NCI-H510A (cell line): ENCODE results near the gene TNNI3.
"Not testable (repeated sequence)": the region's sequence is repeated elsewhere in the genome, so short reads cannot be mapped to it uniquely, and the experiment has no call there.

Source experiments
- DNase-seq: peaks from one replicate; lab custom pipeline; 2025; lab: John Stamatoyannopoulos, UW

The TNNI3 gene

GRCh38 chr19:55113570-55114039, 43.9 kb downstream of the TNNI3 start:
- no peak for DNase-seq

DNA sequence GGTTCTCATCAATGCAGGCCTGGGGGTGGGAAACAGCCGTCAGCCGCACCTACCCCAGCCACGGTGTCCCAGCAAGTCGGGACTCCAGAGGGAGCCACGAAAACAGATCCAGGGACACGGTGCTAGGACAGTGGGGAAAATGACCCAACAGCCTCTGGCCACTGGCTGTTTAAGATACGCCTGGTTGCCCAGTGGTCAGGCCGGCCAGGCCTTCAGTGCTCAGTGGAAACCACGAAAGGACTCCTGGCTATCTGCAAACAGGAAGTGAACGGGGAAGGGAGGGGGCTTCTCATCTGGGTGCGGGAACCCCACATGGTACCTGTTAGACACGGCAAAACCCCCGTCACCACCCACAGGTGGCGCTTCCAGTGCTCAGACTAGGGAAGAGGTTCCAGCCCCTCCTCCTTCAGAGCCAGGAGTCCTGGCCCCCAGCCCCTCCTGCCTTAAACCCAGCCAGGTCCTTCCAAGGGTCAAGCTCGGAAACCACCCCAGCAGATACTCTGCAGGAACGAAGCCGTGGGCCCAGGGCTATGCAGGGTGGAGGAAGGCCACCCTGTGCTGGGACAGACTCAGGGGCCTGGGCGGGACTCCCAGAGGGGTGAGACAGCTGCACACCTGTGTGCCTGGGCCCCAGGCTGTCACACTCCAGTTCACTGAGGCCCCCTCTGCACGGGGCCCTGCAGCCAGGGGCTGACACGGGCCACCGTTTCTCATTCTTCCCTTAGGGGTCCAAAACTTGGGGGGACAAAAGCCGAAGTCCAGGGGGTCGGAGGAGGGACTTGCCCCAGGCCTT, 44.6 kb downstream of the TNNI3 start:
- DNase-seq: no peak

GRCh38 chr19:55112246-55112776, 45.2 kb downstream of the TNNI3 start:
- no peak for DNase-seq

DNA sequence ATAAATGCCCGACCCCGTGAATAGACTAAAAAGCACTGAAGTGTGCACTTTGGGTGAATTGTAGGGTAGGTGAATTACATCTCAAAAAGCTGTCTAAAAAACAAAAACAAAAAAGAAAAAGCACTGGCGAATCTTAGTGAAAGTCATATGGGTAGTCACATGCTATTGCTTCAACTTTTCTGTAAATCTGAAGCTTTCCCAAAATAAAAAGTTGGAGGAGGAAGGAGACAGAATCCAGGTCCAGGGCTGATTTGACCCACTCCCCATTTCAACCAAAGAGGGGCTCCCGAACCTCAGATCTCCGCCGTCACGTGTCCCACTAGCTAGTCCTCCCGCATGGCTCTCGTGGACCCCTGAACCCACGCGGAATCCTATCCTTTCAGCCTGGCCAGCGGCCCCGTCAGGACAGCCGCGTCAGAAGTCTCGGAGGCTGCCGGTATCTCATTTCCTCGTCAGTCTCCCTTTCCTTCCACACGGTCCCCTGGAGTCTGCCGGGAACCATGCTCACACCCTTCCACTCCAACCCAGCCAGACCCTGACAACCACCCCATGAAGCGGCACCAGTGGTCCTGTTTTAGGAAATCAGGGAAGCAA, 46.2 kb downstream of the TNNI3 start:
- DNase-seq: no peak

DNA sequence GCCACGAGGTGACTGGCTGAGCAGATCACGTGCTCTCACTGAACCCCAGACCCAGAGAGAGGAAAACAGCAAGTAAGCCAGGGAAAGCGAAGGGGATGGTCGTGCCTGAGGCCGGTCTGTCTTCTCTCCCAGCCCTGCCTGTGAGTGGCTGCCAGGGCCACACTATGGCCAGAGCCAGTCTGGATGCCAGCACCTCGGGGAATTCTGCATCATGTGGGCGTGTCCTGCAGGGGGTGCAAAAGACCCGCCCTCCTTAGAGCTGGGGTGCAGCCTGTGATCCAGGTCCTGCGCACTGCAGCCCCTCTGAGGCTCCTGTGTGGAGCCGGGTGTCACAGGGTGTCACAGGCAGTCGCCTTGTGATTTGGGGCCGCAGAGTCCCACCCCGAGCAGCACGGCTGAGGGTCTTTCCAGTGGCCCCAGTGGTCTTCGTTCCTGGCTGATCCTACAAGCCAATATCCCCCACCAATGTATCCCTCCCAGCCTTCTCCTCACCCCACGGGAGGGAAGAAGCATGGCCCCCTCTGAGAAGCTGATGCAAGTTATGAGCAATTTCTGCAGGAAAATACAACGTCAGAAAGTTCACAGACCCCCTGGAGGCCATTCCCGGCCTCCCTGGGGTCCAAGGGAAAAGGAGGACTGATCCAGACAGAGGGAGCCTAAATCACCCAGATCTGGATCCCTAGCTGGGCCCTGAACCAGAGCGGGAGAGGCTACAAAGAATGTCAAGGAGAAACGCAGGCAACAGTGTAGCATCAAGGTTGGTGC, 47.8 kb downstream of the TNNI3 start:
- DNase-seq: no peak

DNA sequence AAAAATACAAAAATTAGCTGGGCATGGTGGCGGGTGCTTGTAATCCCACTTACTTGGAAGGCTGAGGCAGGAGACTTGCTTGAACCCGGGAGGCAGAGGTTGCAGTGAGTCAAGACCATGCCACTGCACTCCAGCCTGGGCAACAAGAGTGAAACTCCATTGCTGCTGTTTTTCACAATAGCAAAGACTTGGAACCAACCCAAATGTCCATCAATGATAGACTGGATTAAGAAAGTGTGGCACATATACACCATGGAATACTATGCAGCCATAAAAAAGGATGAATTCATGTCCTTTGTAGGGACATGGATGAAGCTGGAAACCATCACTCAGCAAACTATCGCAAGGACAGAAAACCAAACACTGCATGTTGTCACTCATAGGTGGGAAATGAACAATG, 50.3 kb downstream of the TNNI3 start:
- not testable (repeated sequence) for DNase-seq

- no peak for DNase-seq
Observed at GRCh38 chr19:55106591-55106990, 50.9 kb downstream of the TNNI3 start.

DNA sequence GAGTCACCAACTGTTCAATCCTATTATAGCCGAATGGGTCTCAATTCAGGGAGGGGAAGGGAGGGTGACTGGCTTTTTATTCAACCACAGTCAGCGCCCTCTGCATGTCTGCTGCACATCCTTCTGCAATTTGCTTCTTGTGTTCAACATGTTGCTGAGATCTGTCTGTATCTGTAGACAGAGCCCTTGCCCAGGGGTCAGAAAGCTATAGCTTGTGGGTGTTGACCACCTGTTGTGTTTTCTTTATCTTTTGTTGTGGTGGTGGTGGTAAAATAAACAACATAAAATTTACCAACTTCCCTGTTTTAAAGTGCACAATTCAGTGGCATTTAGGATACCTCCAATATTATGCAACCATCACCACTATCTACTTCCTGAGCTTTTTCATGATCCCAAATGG, 52.3 kb downstream of the TNNI3 start:
- DNase-seq: no peak

DNA sequence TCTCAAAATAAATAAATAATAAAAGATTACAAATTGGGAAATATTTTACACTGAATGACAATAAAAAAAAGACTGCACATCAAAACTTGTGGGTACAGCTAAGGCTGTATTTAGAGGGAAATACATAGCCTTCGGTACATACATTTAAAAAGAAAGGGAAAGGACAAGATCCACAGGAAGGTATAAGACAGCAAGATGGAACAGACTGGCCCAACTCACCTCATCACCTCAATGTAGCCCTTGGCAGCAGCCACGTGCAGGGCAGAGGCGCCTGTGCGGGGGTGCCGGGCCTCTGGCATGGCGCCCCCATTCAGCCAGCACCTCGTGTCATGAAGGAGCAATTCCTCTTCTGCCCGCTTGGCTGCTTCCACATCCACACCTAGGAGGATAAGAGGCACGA, 54.3 kb downstream of the TNNI3 start:
- no peak for DNase-seq
